Brain microvascular endothelial cell (primary cell): Measurements from ENCODE around the gene TSEN34.
"Not testable (repeated sequence)": the region's sequence is repeated elsewhere in the genome, so short reads cannot be mapped to it uniquely, and the experiment has no call there.

ENCODE experiments used
- DNase-seq: peaks from one replicate; pipeline ENCODE4 v3.0.0-alpha.2; 2020
- H3K27ac ChIP-seq: fragments of 250-450 bp; sonication (Bioruptor Pico); 2 replicates; pipeline ENCODE4 v1.5.1; 2020; ENCODE audit warnings: mild to moderate bottlenecking, moderate library complexity
- H3K27me3 ChIP-seq: fragments of 250-450 bp; sonication (Bioruptor Pico); replicated peaks from 2 replicates; pipeline ENCODE4 v1.5.1; 2020; ENCODE audit warnings: mild to moderate bottlenecking
- H3K36me3 ChIP-seq: fragments of 250-450 bp; sonication (Bioruptor Pico); replicated peaks from 2 replicates; pipeline ENCODE4 v1.5.1; 2020; ENCODE audit warnings: mild to moderate bottlenecking
- H3K4me3 ChIP-seq: 2 replicates; pipeline ENCODE4 v1.5.1; 2011; ENCODE audit warnings: low read depth, mild to moderate bottlenecking, control low read depth, low read length, moderate library complexity
- CTCF ChIP-seq: IDR thresholded peaks from 2 replicates; pipeline ENCODE4 v1.5.1; 2011; ENCODE audit warnings: low read depth, mild to moderate bottlenecking, moderate library complexity, low read length, control low read depth, inconsistent platforms; ENCODE audit errors: missing control alignments
- in situ Hi-C: cut with HindIII; loops from 2 replicates; pipeline ENCODE4 v1.10.0; 2017; ENCODE audit warnings: low sequenced_read_pairs, low pct_ligation_motif_present

TSEN34 gene

DNA sequence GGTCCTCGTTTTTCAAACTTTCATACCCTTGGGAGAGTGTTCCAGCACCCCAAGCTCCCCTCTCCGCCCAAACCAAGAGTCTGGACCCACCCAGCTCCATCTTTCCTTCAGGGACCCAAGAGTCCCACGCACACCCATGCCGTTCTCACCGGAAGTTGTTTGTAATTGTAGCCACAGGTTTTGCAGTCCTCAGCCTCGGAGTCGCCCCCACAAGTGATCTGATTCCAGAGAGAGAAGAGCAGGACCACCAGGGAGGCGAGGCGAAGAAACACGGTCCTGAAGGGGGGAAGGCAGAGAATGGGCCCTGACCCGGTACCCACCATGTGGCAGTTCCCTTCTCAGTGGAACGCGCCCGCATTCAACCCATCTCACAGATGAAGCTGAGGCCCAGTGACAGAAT is 28.2 kb upstream of the TSEN34 start:
- in situ Hi-C loops = no loop called here
- Histone ChIP-seq H3K27ac (no peak overlapping the region), H3K36me3 (no peaks in the 10 kb centered on the region)

DNA sequence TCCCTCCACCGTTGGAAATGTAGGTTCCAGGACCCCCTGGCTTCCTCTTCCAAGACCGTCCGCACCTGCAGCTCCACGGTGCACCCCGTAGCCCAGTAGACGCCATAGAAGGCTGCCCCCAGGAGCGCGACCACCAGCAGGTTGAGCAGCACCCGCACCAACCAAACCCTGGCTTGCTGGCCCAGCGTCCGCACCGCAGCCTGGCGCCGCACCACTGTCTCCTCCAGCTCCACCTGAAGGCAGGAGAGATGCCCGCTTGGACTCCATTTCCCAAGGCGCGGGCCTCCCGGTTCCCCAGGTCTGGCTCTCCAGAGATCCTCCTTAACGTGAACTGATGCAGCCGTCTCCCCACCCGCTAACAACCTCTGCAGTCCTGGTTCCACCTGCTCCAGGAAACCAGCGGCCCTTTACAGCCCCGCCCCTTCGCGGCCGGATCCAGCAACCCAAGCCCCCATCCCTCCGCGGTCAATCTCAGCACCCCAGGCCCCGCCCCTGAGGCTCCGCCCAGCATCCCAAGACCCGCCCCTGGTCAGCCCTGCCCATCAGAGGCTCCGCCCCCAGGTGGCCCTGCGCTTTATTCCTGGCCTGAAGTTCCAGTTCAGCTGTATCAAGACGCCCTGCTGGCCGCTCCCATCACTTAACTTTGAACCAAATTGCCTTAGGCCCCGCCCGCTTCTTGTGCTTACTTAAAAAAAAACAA is 26.6 kb upstream of the TSEN34 start:
- Histone ChIP-seq H3K27me3 (no peaks in the 10 kb centered on the region), H3K36me3 (no peaks in the 10 kb centered on the region), H3K27ac (no peak overlapping the region), H3K4me3 (no peak overlapping the region)
- in situ Hi-C loops = no loop called here
- TF ChIP-seq CTCF = no peak
- no peak for DNase-seq

More for the DNA sequence above, 28.2 kb upstream of the TSEN34 start:
- no peak for DNase-seq
- no peak for TF ChIP-seq CTCF
- H3K4me3 ChIP-seq = no peak overlapping the region
- no peaks in the 10 kb centered on the region for H3K27me3 ChIP-seq

- DNase-seq = no peak
- Histone ChIP-seq H3K27ac (no peak overlapping the region), H3K36me3 (no peaks in the 10 kb centered on the region), H3K27me3 (no peaks in the 10 kb centered on the region), H3K4me3 (no peak overlapping the region)
- no peak for TF ChIP-seq CTCF
- in situ Hi-C loops = no loop called here
These were observed 25.9 kb upstream of the TSEN34 start for GRCh38 chr19:54165222-54165621.

- H3K27ac ChIP-seq = no peak overlapping the region
- H3K36me3 ChIP-seq = no peaks in the 10 kb centered on the region
- in situ Hi-C loops = no loop called here
- DNase-seq = peak; percentile 85
- no peak overlapping the region for H3K4me3 ChIP-seq
- TF ChIP-seq CTCF = peak; percentile 93
- H3K27me3 ChIP-seq = no peaks in the 10 kb centered on the region
These were observed 22.8 kb upstream of the TSEN34 start for GRCh38 chr19:54168174-54168917.

GRCh38 chr19:54169149-54169740 is 21.9 kb upstream of the TSEN34 start:
- DNase-seq = no peak
- TF ChIP-seq CTCF = no peak
- in situ Hi-C loops = no loop called here
- no peaks in the 10 kb centered on the region for H3K36me3 ChIP-seq
- no peak overlapping the region for H3K27ac ChIP-seq
- H3K4me3 ChIP-seq = no peak overlapping the region
- H3K27me3 ChIP-seq = no peaks in the 10 kb centered on the region

- DNase-seq, H3K27me3 ChIP-seq, in situ Hi-C loops, H3K27ac ChIP-seq, H3K36me3 ChIP-seq, H3K4me3 ChIP-seq: not testable (repeated sequence)
These were observed 19.2 kb upstream of the TSEN34 start for GRCh38 chr19:54171736-54172431.
